ENCODE results near the gene CBX2.

The CBX2 gene

GRCh38 chr17:79829004-79829403 lies 51.1 kb downstream of the CBX2 start:
- DNase-seq (ENCODE audit: low read depth in 2 of 2): no peak

GRCh38 chr17:79829457-79829856 lies 51.5 kb downstream of the CBX2 start:
- no peak for DNase-seq (ENCODE audit: low read depth in 2 of 2)

GRCh38 chr17:79830303-79830702 lies 52.4 kb downstream of the CBX2 start:
- no peak for DNase-seq (ENCODE audit: low read depth in 2 of 2)

- DNase-seq (ENCODE audit: low read depth in 2 of 2): no peak
These were observed 52.9 kb downstream of the CBX2 start for GRCh38 chr17:79830763-79831264.

GRCh38 chr17:79831265-79832217 lies 53.6 kb downstream of the CBX2 start:
- DNase-seq (ENCODE audit: low read depth in 2 of 2): no peak

GRCh38 chr17:79832218-79833109 lies 54.5 kb downstream of the CBX2 start:
- no peak for DNase-seq (ENCODE audit: low read depth in 2 of 2)

- DNase-seq (ENCODE audit: low read depth in 2 of 2): no peak
These were observed 55.1 kb downstream of the CBX2 start for GRCh38 chr17:79833110-79833450.

- no peak for DNase-seq (ENCODE audit: low read depth in 2 of 2)
These were observed 56.0 kb downstream of the CBX2 start for GRCh38 chr17:79833744-79834564.

GRCh38 chr17:79834565-79835469 lies 56.9 kb downstream of the CBX2 start:
- DNase-seq (ENCODE audit: low read depth in 2 of 2): no peak

- DNase-seq (ENCODE audit: low read depth in 2 of 2): no peak
These were observed 57.5 kb downstream of the CBX2 start for GRCh38 chr17:79835470-79835899.

GRCh38 chr17:79835953-79836509 lies 58.1 kb downstream of the CBX2 start:
- DNase-seq (ENCODE audit: low read depth in 2 of 2): no peak

GRCh38 chr17:79836510-79836971 lies 58.6 kb downstream of the CBX2 start:
- no peak for DNase-seq (ENCODE audit: low read depth in 2 of 2)

GRCh38 chr17:79836972-79837887 lies 59.3 kb downstream of the CBX2 start:
- peak in 1 of 2 donors; percentile 52 for DNase-seq (ENCODE audit: low read depth in 2 of 2)

Measured in stimulated activated CD4-positive, alpha-beta T cell treated with anti-CD3 and anti-CD28 coated beads, Interleukin-15, amount 100 ng/mL, for 48 hours (primary cell).